ENCODE measurements around the gene LRCH4. TPM values are rescaled to one million over a fixed set of nuclear protein-coding genes. Genes with fewer than 3 reads are reported as not detected.
"Not testable (repeated sequence)": the region's sequence is repeated elsewhere in the genome, so short reads cannot be mapped to it uniquely, and the experiment has no call there.

Gene LRCH4
- total and polyA plus RNA-seq, 4 donors, result 38.1 to 109 (median 92.2) TPM

GRCh38 chr7:100538348-100538653, 47.6 kb downstream of the LRCH4 start:
- H3K36me3 ChIP-seq (ENCODE audit: control insufficient read depth in 4 of 4, insufficient read depth in 4 of 4, low read length in 4 of 4), result no peaks in the 10 kb centered on the region
- TF ChIP-seq CTCF (IDR thresholded peaks at IDR 0.05; ENCODE audit: control extremely low read depth, extremely low read depth), result no peak
- 9 to 10% methylated on average over 8 of the region's 8 CpGs for WGBS, 2 donors
- H3K9me3 ChIP-seq (ENCODE audit: control insufficient read depth in 4 of 4, insufficient read depth in 3 of 4, low read length in 3 of 4), result no peaks in the 10 kb centered on the region
- H3K4me3 ChIP-seq, result no peak overlapping the region
- no peak for DNase-seq
- no peak for ATAC-seq (ENCODE audit: insufficient read depth, low FRiP score)
- peak overlapping the region in 1 of 2 donors; percentile 76 for H3K27ac ChIP-seq (ENCODE audit: low read depth in 1 of 2, low read length in 1 of 2)
- H3K4me1 ChIP-seq (ENCODE audit: control insufficient read depth in 5 of 5, insufficient read depth in 5 of 5, low read length in 5 of 5), result peaks cover 0 to 12% (median 2%) of the 10 kb centered on the region in 5 donors
- no peaks in the 10 kb centered on the region for H3K27me3 ChIP-seq (ENCODE audit: control insufficient read depth in 3 of 3, insufficient read depth in 3 of 3, low read length in 2 of 3)
- H3K9ac ChIP-seq (ENCODE audit: insufficient read depth in 1 of 2, low read length in 2 of 2), result no peak overlapping the region

- ATAC-seq (ENCODE audit: insufficient read depth, low FRiP score); DNase-seq; H3K4me3 ChIP-seq; H3K27me3 ChIP-seq (ENCODE audit: control insufficient read depth in 3 of 3, insufficient read depth in 3 of 3, low read length in 2 of 3); H3K36me3 ChIP-seq (ENCODE audit: control insufficient read depth in 4 of 4, insufficient read depth in 4 of 4, low read length in 4 of 4); H3K27ac ChIP-seq (ENCODE audit: low read depth in 1 of 2, low read length in 1 of 2); H3K9ac ChIP-seq (ENCODE audit: insufficient read depth in 1 of 2, low read length in 2 of 2); H3K9me3 ChIP-seq (ENCODE audit: control insufficient read depth in 4 of 4, insufficient read depth in 3 of 4, low read length in 3 of 4): not testable (repeated sequence)
- 81 to 92% methylated on average over 2 of the region's 2 CpGs for WGBS, 2 donors
- H3K4me1 ChIP-seq (ENCODE audit: control insufficient read depth in 5 of 5, insufficient read depth in 5 of 5, low read length in 5 of 5), result peaks cover 0 to 12% (median 2%) of the 10 kb centered on the region in 5 donors
Observed at GRCh38 chr7:100536695-100537094, 49.2 kb downstream of the LRCH4 start.

- not testable (repeated sequence) for H3K36me3 ChIP-seq (ENCODE audit: control insufficient read depth in 4 of 4, insufficient read depth in 4 of 4, low read length in 4 of 4); ATAC-seq (ENCODE audit: insufficient read depth, low FRiP score); H3K9ac ChIP-seq (ENCODE audit: insufficient read depth in 1 of 2, low read length in 2 of 2); H3K27me3 ChIP-seq (ENCODE audit: control insufficient read depth in 3 of 3, insufficient read depth in 3 of 3, low read length in 2 of 3); DNase-seq; H3K4me3 ChIP-seq; H3K9me3 ChIP-seq (ENCODE audit: control insufficient read depth in 4 of 4, insufficient read depth in 3 of 4, low read length in 3 of 4); H3K27ac ChIP-seq (ENCODE audit: low read depth in 1 of 2, low read length in 1 of 2)
- 95 to 98% methylated on average over 9 of the region's 9 CpGs for WGBS, 2 donors
- peaks cover 0 to 12% (median 2%) of the 10 kb centered on the region in 5 donors for H3K4me1 ChIP-seq (ENCODE audit: control insufficient read depth in 5 of 5, insufficient read depth in 5 of 5, low read length in 5 of 5)
Observed at GRCh38 chr7:100535982-100536381, 49.9 kb downstream of the LRCH4 start.

- TF ChIP-seq CTCF (IDR thresholded peaks at IDR 0.05; ENCODE audit: control extremely low read depth, extremely low read depth), result no peak
- Histone ChIP-seq H3K36me3 (ENCODE audit: control insufficient read depth in 4 of 4, insufficient read depth in 4 of 4, low read length in 4 of 4) (no peaks in the 10 kb centered on the region), H3K9ac (ENCODE audit: insufficient read depth in 1 of 2, low read length in 2 of 2) (no peak overlapping the region), H3K4me1 (ENCODE audit: control insufficient read depth in 5 of 5, insufficient read depth in 5 of 5, low read length in 5 of 5) (no peaks in the 10 kb centered on the region), H3K27me3 (ENCODE audit: control insufficient read depth in 3 of 3, insufficient read depth in 3 of 3, low read length in 2 of 3) (no peaks in the 10 kb centered on the region), H3K4me3 (no peak overlapping the region), H3K9me3 (ENCODE audit: control insufficient read depth in 4 of 4, insufficient read depth in 3 of 4, low read length in 3 of 4) (no peaks in the 10 kb centered on the region), H3K27ac (ENCODE audit: low read depth in 1 of 2, low read length in 1 of 2) (no peak overlapping the region)
- ATAC-seq (ENCODE audit: insufficient read depth, low FRiP score) (no peak), DNase-seq (no peak)
- WGBS, 2 donors, result 93 to 94% methylated on average over 14 of the region's 14 CpGs
Observed at GRCh38 chr7:100532165-100533022, 53.5 kb downstream of the LRCH4 start.

GRCh38 chr7:100528108-100528866, 57.6 kb downstream of the LRCH4 start:
- H3K4me3 ChIP-seq; ATAC-seq (ENCODE audit: insufficient read depth, low FRiP score); H3K9me3 ChIP-seq (ENCODE audit: control insufficient read depth in 4 of 4, insufficient read depth in 3 of 4, low read length in 3 of 4); H3K27me3 ChIP-seq (ENCODE audit: control insufficient read depth in 3 of 3, insufficient read depth in 3 of 3, low read length in 2 of 3); H3K9ac ChIP-seq (ENCODE audit: insufficient read depth in 1 of 2, low read length in 2 of 2); H3K36me3 ChIP-seq (ENCODE audit: control insufficient read depth in 4 of 4, insufficient read depth in 4 of 4, low read length in 4 of 4); H3K27ac ChIP-seq (ENCODE audit: low read depth in 1 of 2, low read length in 1 of 2); H3K4me1 ChIP-seq (ENCODE audit: control insufficient read depth in 5 of 5, insufficient read depth in 5 of 5, low read length in 5 of 5); DNase-seq: not testable (repeated sequence)
- WGBS, 2 donors, result 81 to 89% methylated on average over 12 of the region's 12 CpGs
